Naive B cell (primary cell): ENCODE measurements around the gene FOXD4L3. TPM values are rescaled to one million over a fixed set of nuclear protein-coding genes. Genes with fewer than 3 reads are reported as not detected.
"Not testable (repeated sequence)": the region's sequence is repeated elsewhere in the genome, so short reads cannot be mapped to it uniquely, and the experiment has no call there.

Source experiments
- ATAC-seq, 2 donors: fragments of 150-1000 bp; cut with Tn5 transposase; 2 replicates each; pipeline ENCODE4 v1.10.0; 2021; ENCODE audit warnings: low read depth in 2 of 2, mild to moderate bottlenecking in 2 of 2, moderate library complexity in 2 of 2
- DNase-seq: peaks from one replicate; pipeline ENCODE4 v3.0.0; 2022
- H3K27ac Mint-ChIP-seq, 6 donors: one replicate each; pipeline ENCODE4 v1.8.0; 2020 to 2022; ENCODE audit warnings: mild to moderate bottlenecking in 6 of 6, mixed read lengths in 6 of 6, moderate library complexity in 5 of 6, inconsistent platforms in 2 of 6
- H3K27me3 Mint-ChIP-seq, 3 donors: one replicate each; pipeline ENCODE4 v1.8.0; 2021 to 2022; ENCODE audit warnings: mixed read lengths in 3 of 3, mild to moderate bottlenecking in 1 of 3
- H3K36me3 Mint-ChIP-seq, 2 donors: one replicate each; pipeline ENCODE4 v1.8.0; 2020 to 2022; ENCODE audit warnings: mixed read lengths in 2 of 2, inconsistent platforms in 1 of 2, mild to moderate bottlenecking in 1 of 2
- H3K4me1 Mint-ChIP-seq, 3 donors: one replicate each; pipeline ENCODE4 v1.8.0; 2020 to 2022; ENCODE audit warnings: mixed read lengths in 3 of 3, inconsistent platforms in 1 of 3, mild to moderate bottlenecking in 1 of 3, moderate library complexity in 1 of 3
- H3K4me3 Mint-ChIP-seq, 8 donors: one replicate each; pipeline ENCODE4 v1.8.0; 2020 to 2022; ENCODE audit warnings: mild to moderate bottlenecking in 8 of 8, mixed read lengths in 8 of 8, moderate library complexity in 8 of 8, inconsistent platforms in 2 of 8
- H3K9me3 Mint-ChIP-seq, 7 donors: one replicate each; pipeline ENCODE4 v1.8.0; 2020 to 2022; ENCODE audit warnings: mixed read lengths in 7 of 7, mild to moderate bottlenecking in 5 of 7, inconsistent platforms in 2 of 7, moderate library complexity in 1 of 7
- polyA plus RNA-seq, 6 donors: library from polyadenylated mRNA; unstranded; fragments of 300-500 nt; fragmentation: Illumina TruSeq; gene quantifications; one replicate each; pipeline ENCODE4 v1.2.3, GENCODE V29; 2021; ENCODE audit warnings: low read depth in 6 of 6

The FOXD4L3 gene
- polyA plus RNA-seq, 6 donors from 2014 or later = not detected

DNA sequence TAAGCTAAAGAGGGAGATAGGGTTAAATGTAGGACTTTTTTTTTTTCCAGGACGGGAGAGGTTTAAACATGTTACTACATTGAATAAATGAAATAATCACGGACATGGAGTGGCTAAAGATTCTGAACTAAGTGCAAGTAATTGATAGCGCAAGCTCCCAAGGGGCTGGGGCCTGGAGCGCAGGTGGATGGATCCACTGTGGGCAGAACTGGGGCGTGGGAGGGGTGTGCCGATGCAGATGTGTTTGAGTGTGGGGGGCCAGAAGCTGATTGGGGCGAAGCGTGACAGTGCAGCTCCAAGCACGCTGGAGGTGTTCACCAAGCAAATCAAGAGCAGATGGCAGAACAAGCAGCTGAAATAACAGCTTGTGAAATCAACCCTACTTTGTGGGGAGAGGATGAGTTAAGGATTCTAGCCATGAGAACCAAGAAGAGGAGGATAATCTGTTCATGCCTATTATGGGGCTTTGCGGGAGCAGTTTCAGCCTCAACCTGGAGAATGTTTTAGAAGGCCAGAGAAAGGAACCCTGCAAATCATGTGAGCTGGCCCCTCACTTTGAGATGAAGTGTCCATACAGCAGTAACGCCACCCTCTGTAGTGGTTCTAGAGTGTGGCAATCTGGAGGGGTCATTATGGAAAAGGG is 28.0 kb downstream of the FOXD4L3 start:
- not testable (repeated sequence) for H3K4me3 Mint-ChIP-seq, H3K4me1 Mint-ChIP-seq, H3K9me3 Mint-ChIP-seq, ATAC-seq, H3K36me3 Mint-ChIP-seq, H3K27ac Mint-ChIP-seq, DNase-seq, H3K27me3 Mint-ChIP-seq

DNA sequence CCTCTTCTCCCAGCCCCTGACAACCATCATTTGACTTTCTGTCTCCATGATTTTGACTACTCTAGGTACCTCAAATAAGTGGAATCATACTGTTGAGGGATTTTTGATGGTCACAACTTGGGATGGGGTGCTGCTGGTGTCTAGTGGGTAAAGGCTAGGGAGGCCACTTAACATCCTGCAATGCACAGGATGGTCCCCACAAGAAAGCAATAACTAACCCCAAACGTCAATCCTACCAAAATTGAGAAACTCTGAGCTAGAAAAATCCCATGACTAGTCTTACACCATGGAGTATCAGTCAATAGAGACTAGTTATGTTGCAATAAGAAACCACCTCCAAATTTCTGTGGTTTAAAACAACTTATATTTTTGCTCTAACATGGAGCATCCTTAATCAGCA is 29.5 kb downstream of the FOXD4L3 start:
- not testable (repeated sequence) for ATAC-seq, H3K4me3 Mint-ChIP-seq, H3K27ac Mint-ChIP-seq, H3K9me3 Mint-ChIP-seq, DNase-seq, H3K4me1 Mint-ChIP-seq, H3K36me3 Mint-ChIP-seq
- peaks cover 4 to 14% (median 12%) of the 10 kb centered on the region in 3 donors for H3K27me3 Mint-ChIP-seq

- peaks cover 4 to 14% (median 12%) of the 10 kb centered on the region in 3 donors for H3K27me3 Mint-ChIP-seq
- H3K36me3 Mint-ChIP-seq, DNase-seq, H3K27ac Mint-ChIP-seq, ATAC-seq, H3K9me3 Mint-ChIP-seq, H3K4me3 Mint-ChIP-seq, H3K4me1 Mint-ChIP-seq: not testable (repeated sequence)
Observed at GRCh38 chr9:68335935-68336334, 33.3 kb downstream of the FOXD4L3 start.

DNA sequence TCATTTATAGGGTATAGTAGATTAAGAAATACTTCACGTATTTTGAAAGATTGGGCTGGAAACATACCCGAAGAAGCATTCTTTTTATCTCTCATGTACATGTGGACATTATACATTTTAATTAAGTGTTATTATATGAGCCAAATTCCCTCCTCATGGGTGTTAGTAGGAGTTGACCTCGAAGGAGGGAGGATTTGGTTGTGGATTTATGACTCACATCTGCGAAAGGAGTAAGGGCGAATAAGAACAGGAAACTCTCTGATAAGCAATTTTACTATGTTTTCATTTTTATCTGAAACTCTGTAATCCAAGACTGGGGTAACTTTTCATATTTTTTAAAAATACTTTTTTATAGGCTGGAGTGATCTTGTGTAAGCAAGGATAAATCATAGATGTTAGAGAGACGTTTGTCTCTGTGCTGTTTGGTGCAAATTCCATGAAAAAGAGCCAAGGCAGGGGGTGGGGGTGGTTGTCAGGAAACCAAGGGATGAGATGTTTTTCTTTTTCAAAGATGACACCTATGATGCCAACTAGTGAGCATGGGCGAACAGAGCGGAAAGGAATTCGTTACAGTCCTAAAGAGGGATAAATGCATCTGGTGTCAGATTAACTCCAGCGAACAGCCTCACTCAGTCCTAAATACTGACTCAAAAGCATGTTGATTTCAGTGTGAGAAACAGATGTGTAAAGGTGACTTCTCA is 34.1 kb downstream of the FOXD4L3 start:
- ATAC-seq, H3K4me1 Mint-ChIP-seq, H3K36me3 Mint-ChIP-seq, H3K27ac Mint-ChIP-seq, DNase-seq, H3K4me3 Mint-ChIP-seq, H3K9me3 Mint-ChIP-seq: not testable (repeated sequence)
- peaks cover 4 to 14% (median 12%) of the 10 kb centered on the region in 3 donors for H3K27me3 Mint-ChIP-seq

- ATAC-seq, H3K36me3 Mint-ChIP-seq, H3K4me3 Mint-ChIP-seq, DNase-seq, H3K4me1 Mint-ChIP-seq, H3K9me3 Mint-ChIP-seq, H3K27ac Mint-ChIP-seq: not testable (repeated sequence)
- peaks cover 4 to 14% (median 12%) of the 10 kb centered on the region in 3 donors for H3K27me3 Mint-ChIP-seq
Observed at GRCh38 chr9:68338000-68338399, 35.3 kb downstream of the FOXD4L3 start.

DNA sequence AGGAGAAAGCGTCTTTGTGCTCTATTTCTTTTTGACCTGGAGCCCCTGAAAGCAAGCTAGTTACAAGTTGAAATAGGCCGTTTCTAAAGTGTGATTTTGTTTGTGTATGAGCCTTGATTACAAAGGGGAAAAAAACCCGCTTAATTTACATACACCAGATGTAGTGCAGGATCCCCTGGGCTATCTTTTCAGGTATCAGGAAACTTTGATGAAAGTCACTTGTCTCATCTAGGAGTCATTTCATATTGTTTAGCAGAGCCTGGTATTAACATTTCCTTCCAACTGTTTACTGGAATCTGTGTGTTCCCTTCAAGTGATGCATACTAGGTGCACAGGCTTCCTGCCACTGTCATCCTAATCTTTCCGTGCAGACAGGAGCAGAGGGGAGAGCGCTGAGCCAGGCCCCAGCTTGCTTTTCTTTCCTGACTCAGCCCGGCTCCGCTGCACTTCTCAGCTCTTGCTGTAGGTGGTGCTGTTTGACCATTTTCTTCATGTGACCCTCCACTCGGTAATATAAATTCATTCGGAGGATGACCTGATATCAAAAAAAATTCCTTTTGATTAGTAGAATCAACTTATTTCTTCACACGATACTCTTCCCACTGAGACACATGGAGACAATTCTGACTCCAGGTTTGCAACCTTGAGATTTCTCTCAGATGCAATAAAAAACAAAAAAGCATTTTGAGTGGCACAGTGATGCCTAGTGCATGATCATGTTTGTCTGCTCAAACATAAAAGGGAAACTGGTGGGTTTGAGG is 39.8 kb downstream of the FOXD4L3 start:
- ATAC-seq = peak; percentile 56 to 86
- not testable (repeated sequence) for H3K9me3 Mint-ChIP-seq, H3K4me3 Mint-ChIP-seq, H3K27me3 Mint-ChIP-seq, H3K36me3 Mint-ChIP-seq, H3K4me1 Mint-ChIP-seq, DNase-seq
- peak overlapping the region in 1 of 6 donors; percentile 33 for H3K27ac Mint-ChIP-seq

DNA sequence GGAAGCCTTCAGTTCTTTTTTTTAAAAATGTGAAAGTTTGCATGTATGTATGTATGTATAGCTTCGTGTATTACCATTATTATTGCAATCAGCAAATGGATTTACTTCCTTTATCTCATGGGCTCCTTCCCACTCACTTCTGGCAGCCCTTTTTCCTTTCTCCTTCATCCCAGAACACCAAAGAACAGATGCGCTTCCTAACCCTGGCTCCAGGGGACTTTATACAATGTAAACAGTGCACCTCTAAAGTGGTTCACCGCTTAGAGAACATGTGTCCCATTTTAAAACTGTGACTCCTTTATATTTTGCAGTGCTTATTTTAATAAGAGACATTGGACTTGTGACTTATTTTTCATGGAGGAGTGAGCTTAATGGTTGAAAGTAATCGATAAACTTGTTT is 40.6 kb downstream of the FOXD4L3 start:
- H3K27me3 Mint-ChIP-seq, DNase-seq, ATAC-seq, H3K4me3 Mint-ChIP-seq, H3K27ac Mint-ChIP-seq, H3K4me1 Mint-ChIP-seq, H3K9me3 Mint-ChIP-seq, H3K36me3 Mint-ChIP-seq: not testable (repeated sequence)

- not testable (repeated sequence) for H3K27me3 Mint-ChIP-seq, H3K27ac Mint-ChIP-seq, H3K4me1 Mint-ChIP-seq, H3K4me3 Mint-ChIP-seq, DNase-seq, H3K9me3 Mint-ChIP-seq, H3K36me3 Mint-ChIP-seq, ATAC-seq
Observed at GRCh38 chr9:68343992-68344391, 41.3 kb downstream of the FOXD4L3 start.

DNA sequence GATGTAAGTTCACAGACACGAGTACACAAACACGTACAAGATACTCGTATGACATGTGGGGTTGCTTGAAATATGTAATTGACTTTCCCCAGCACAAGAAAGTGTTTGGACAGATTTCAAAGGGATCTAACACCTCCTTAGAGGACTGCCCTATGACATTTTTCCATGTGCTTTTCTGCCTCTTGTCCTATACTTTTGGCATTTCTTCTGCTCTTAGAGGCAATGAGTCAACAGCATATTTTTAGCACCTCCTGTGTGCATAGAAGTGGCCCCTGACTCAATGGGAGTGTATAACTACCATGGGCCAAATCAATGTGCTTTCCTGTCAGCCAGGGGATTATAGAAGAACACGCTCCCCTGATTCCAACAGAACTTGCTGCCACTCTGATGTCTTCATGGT is 49.0 kb downstream of the FOXD4L3 start:
- H3K4me1 Mint-ChIP-seq, H3K36me3 Mint-ChIP-seq, H3K27ac Mint-ChIP-seq: not testable (repeated sequence)

More for the DNA sequence above, 49.0 kb downstream of the FOXD4L3 start:
- ATAC-seq, DNase-seq, H3K4me3 Mint-ChIP-seq, H3K9me3 Mint-ChIP-seq: not testable (repeated sequence)
- peaks cover 9 to 14% (median 11%) of the 10 kb centered on the region in 3 donors for H3K27me3 Mint-ChIP-seq

Other genes with a start within 250 kb of the FOXD4L3 start
- gene ZNG1C, start 60.9 kb upstream of the FOXD4L3 start, polyA plus RNA-seq = 10 to 100 TPM; 15.1 to 36.9 (median 23.7) TPM
- gene PGM5, start 53.7 kb downstream of the FOXD4L3 start, polyA plus RNA-seq = not detected
- gene TMEM252, start 238.0 kb downstream of the FOXD4L3 start, polyA plus RNA-seq = not detected